Sciatic nerve (tissue), 2 donors: ENCODE results near the gene TMEM185B. TPM values are rescaled to one million over a fixed set of nuclear protein-coding genes. Genes with fewer than 3 reads are reported as not detected.
"Not testable (repeated sequence)": the region's sequence is repeated elsewhere in the genome, so short reads cannot be mapped to it uniquely, and the experiment has no call there.

Experiments
- ATAC-seq: fragments of 200-7000 bp; cut with Tn5 transposase; one replicate; pipeline ENCODE4 v1.9.1; 2020; ENCODE audit warnings: mild to moderate bottlenecking, moderate library complexity
- DNase-seq: peaks from one replicate; pipeline ENCODE4 v3.0.0-alpha.2; 2020; ENCODE audit warnings: low spot score
- intact Hi-C: fragments of 100-400 bp; cut with DNase I; formaldehyde crosslinking; loops from one replicate; pipeline ENCODE4 v1.14.2; 2022
- total RNA-seq: library from RNA; stranded (reverse); fragmentation: NEBNext Ultra II Directional; extraction: Animal tissue kit (Norgen Biotek cat#: 25700); gene quantifications from one replicate; pipeline ENCODE4 v1.2.1, GENCODE V29; 2021
- donor health status: DM: no; HTN: no; CAD: no.
- donor health status: DM: no; HTN: no; CAD: no.

Gene TMEM185B
- total RNA-seq, 1 donor from 2014 or later = 19.9 TPM

- DNase-seq (no peak), ATAC-seq (no peak)
- intact Hi-C loops = no loop called here
Measured at GRCh38 chr2:120220756-120221155, 2.4 kb downstream of the TMEM185B start.

- no peak for DNase-seq
- ATAC-seq = no peak
- intact Hi-C loops = no loop called here
Measured at GRCh38 chr2:120219766-120220165, 3.4 kb downstream of the TMEM185B start.

GRCh38 chr2:120219291-120219690 is 3.9 kb downstream of the TMEM185B start:
- ATAC-seq = no peak
- intact Hi-C loops = no loop called here
- DNase-seq = no peak

GRCh38 chr2:120218181-120218580 is 5.0 kb downstream of the TMEM185B start:
- ATAC-seq = no peak

GRCh38 chr2:120210270-120210693 is 12.9 kb downstream of the TMEM185B start:
- no peak for DNase-seq
- ATAC-seq = no peak
- intact Hi-C loops = loop anchor here (5.0 kb wide), 1 partner anchor 1623 kb away; no protein-coding TSS in a partner anchor

More at GRCh38 chr2:120218181-120218580, 5.0 kb downstream of the TMEM185B start:
- no peak for DNase-seq
- intact Hi-C loops = no loop called here

GRCh38 chr2:120209427-120210269 is 13.6 kb downstream of the TMEM185B start:
- intact Hi-C loops = loop anchor here (5.0 kb wide), 1 partner anchor 1622 kb away; no protein-coding TSS in a partner anchor
- no peak for ATAC-seq
- no peak for DNase-seq

GRCh38 chr2:120208381-120209353 is 14.5 kb downstream of the TMEM185B start:
- intact Hi-C loops = no loop called here
- no peak for ATAC-seq

GRCh38 chr2:120206022-120206581 is 17.1 kb downstream of the TMEM185B start:
- ATAC-seq = no peak
- intact Hi-C loops = no loop called here

More at GRCh38 chr2:120208381-120209353, 14.5 kb downstream of the TMEM185B start:
- no peak for DNase-seq

GRCh38 chr2:120204945-120205670 is 18.1 kb downstream of the TMEM185B start:
- no peak for DNase-seq
- no peak for ATAC-seq
- intact Hi-C loops = no loop called here

More at GRCh38 chr2:120206022-120206581, 17.1 kb downstream of the TMEM185B start:
- DNase-seq = no peak

- DNase-seq = no peak
- intact Hi-C loops = no loop called here
- ATAC-seq = no peak
Measured at GRCh38 chr2:120204417-120204816, 18.8 kb downstream of the TMEM185B start.

- intact Hi-C loops = no loop called here
- peak; percentile 23 for ATAC-seq
- no peak for DNase-seq
Measured at GRCh38 chr2:120204022-120204405, 19.2 kb downstream of the TMEM185B start.

GRCh38 chr2:120203251-120204021 is 19.8 kb downstream of the TMEM185B start:
- intact Hi-C loops = no loop called here
- ATAC-seq (peak; percentile 55), DNase-seq (no peak)

- not testable (repeated sequence) for DNase-seq, ATAC-seq
Measured at GRCh38 chr2:120199817-120200459, 23.3 kb downstream of the TMEM185B start.

GRCh38 chr2:120195553-120195952 is 27.6 kb downstream of the TMEM185B start:
- ATAC-seq = no peak
- intact Hi-C loops = no loop called here
- no peak for DNase-seq

More at GRCh38 chr2:120199817-120200459, 23.3 kb downstream of the TMEM185B start:
- intact Hi-C loops = not testable (repeated sequence)

GRCh38 chr2:120192280-120192679 is 30.9 kb downstream of the TMEM185B start:
- DNase-seq = no peak
- intact Hi-C loops = no loop called here
- ATAC-seq = no peak

- intact Hi-C loops = no loop called here
- ATAC-seq (no peak), DNase-seq (no peak)
Measured at GRCh38 chr2:120189189-120189588, 34.0 kb downstream of the TMEM185B start.

- intact Hi-C loops = no loop called here
- ATAC-seq = no peak
Measured at GRCh38 chr2:120182019-120182560, 41.1 kb downstream of the TMEM185B start.

More at GRCh38 chr2:120182019-120182560, 41.1 kb downstream of the TMEM185B start:
- DNase-seq = no peak
